ENCODE results near the gene DCLK2.

Gene DCLK2

GRCh38 chr4:150115851-150116250 is 37.6 kb downstream of the DCLK2 start:
- DNase-seq (ENCODE audit: low read depth, low spot score), result no peak
- H3K27ac ChIP-seq, result no peak overlapping the region

- no peak overlapping the region for H3K27ac ChIP-seq
- DNase-seq (ENCODE audit: low read depth, low spot score), result no peak
These were observed 38.3 kb downstream of the DCLK2 start for GRCh38 chr4:150116506-150116905.

- no peak overlapping the region for H3K27ac ChIP-seq
- no peak for DNase-seq (ENCODE audit: low read depth, low spot score)
These were observed 38.8 kb downstream of the DCLK2 start for GRCh38 chr4:150117094-150117493.

- H3K27ac ChIP-seq, result no peak overlapping the region
- no peak for DNase-seq (ENCODE audit: low read depth, low spot score)
These were observed 39.4 kb downstream of the DCLK2 start for GRCh38 chr4:150117629-150118028.

GRCh38 chr4:150119492-150119891 is 41.2 kb downstream of the DCLK2 start:
- no peak for DNase-seq (ENCODE audit: low read depth, low spot score)
- H3K27ac ChIP-seq, result no peak overlapping the region

GRCh38 chr4:150123087-150123486 is 44.8 kb downstream of the DCLK2 start:
- H3K27ac ChIP-seq, result no peak overlapping the region
- DNase-seq (ENCODE audit: low read depth, low spot score), result no peak

GRCh38 chr4:150123796-150124677 is 45.8 kb downstream of the DCLK2 start:
- no peak for DNase-seq (ENCODE audit: low read depth, low spot score)
- H3K27ac ChIP-seq, result no peak overlapping the region

GRCh38 chr4:150126201-150126863 is 48.1 kb downstream of the DCLK2 start:
- no peak overlapping the region for H3K27ac ChIP-seq
- no peak for DNase-seq (ENCODE audit: low read depth, low spot score)

GRCh38 chr4:150126864-150127203 is 48.6 kb downstream of the DCLK2 start:
- no peak for DNase-seq (ENCODE audit: low read depth, low spot score)
- H3K27ac ChIP-seq, result peak overlapping the region; percentile 33

GRCh38 chr4:150127757-150128156 is 49.5 kb downstream of the DCLK2 start:
- H3K27ac ChIP-seq, result peak overlapping the region; percentile 33

GRCh38 chr4:150130933-150131332 is 52.7 kb downstream of the DCLK2 start:
- H3K27ac ChIP-seq, result no peak overlapping the region
- DNase-seq (ENCODE audit: low read depth, low spot score), result no peak

More at GRCh38 chr4:150127757-150128156, 49.5 kb downstream of the DCLK2 start:
- no peak for DNase-seq (ENCODE audit: low read depth, low spot score)

- DNase-seq (ENCODE audit: low read depth, low spot score), result no peak
- H3K27ac ChIP-seq, result no peak overlapping the region
These were observed 53.5 kb downstream of the DCLK2 start for GRCh38 chr4:150131581-150132228.

GRCh38 chr4:150133605-150134004 is 55.4 kb downstream of the DCLK2 start:
- DNase-seq (ENCODE audit: low read depth, low spot score), result no peak

GRCh38 chr4:150135134-150135772 is 57.0 kb downstream of the DCLK2 start:
- no peak for DNase-seq (ENCODE audit: low read depth, low spot score)
- no peak overlapping the region for H3K27ac ChIP-seq

More at GRCh38 chr4:150133605-150134004, 55.4 kb downstream of the DCLK2 start:
- H3K27ac ChIP-seq, result no peak overlapping the region

- H3K27ac ChIP-seq, result no peak overlapping the region
- no peak for DNase-seq (ENCODE audit: low read depth, low spot score)
These were observed 57.8 kb downstream of the DCLK2 start for GRCh38 chr4:150136036-150136435.

GRCh38 chr4:150136481-150136880 is 58.2 kb downstream of the DCLK2 start:
- DNase-seq (ENCODE audit: low read depth, low spot score), result no peak

GRCh38 chr4:150139297-150139865 is 61.1 kb downstream of the DCLK2 start:
- H3K27ac ChIP-seq, result no peak overlapping the region
- DNase-seq (ENCODE audit: low read depth, low spot score), result no peak

More at GRCh38 chr4:150136481-150136880, 58.2 kb downstream of the DCLK2 start:
- no peak overlapping the region for H3K27ac ChIP-seq

GRCh38 chr4:150140774-150141400 is 62.6 kb downstream of the DCLK2 start:
- H3K27ac ChIP-seq, result peak overlapping the region; percentile 26
- no peak for DNase-seq (ENCODE audit: low read depth, low spot score)

GRCh38 chr4:150141756-150142155 is 63.5 kb downstream of the DCLK2 start:
- no peak for DNase-seq (ENCODE audit: low read depth, low spot score)
- H3K27ac ChIP-seq, result no peak overlapping the region

- no peak overlapping the region for H3K27ac ChIP-seq
- DNase-seq (ENCODE audit: low read depth, low spot score), result no peak
These were observed 64.6 kb downstream of the DCLK2 start for GRCh38 chr4:150142831-150143230.
